ENCODE measurements around the gene KISS1. TPM values are rescaled to one million over a fixed set of nuclear protein-coding genes. Genes with fewer than 3 reads are reported as not detected.

The KISS1 gene
- total RNA-seq, 1 donor from 2014 or later, result not detected

GRCh38 chr1:204194771-204195170, 1.5 kb downstream of the KISS1 start:
- Histone ChIP-seq H3K27me3 (ENCODE audit: control insufficient read depth in 3 of 3, insufficient read depth in 3 of 3, low read length in 3 of 3) (peaks cover 5 to 32% (median 8%) of the 10 kb centered on the region in 3 donors), H3K9ac (ENCODE audit: low read depth in 1 of 3, low read length in 3 of 3) (no peak overlapping the region), H3K9me3 (ENCODE audit: control insufficient read depth in 3 of 3, low read length in 3 of 3) (no peaks in the 10 kb centered on the region), H3K4me3 (ENCODE audit: low read length in 3 of 3) (no peak overlapping the region), H3K27ac (ENCODE audit: low read depth, low read length) (no peak overlapping the region), H3K36me3 (ENCODE audit: control insufficient read depth in 3 of 3, insufficient read depth in 3 of 3, low read length in 3 of 3) (no peaks in the 10 kb centered on the region), H3K4me1 (ENCODE audit: control insufficient read depth in 3 of 3, insufficient read depth in 3 of 3, low read length in 3 of 3) (peaks cover 20 to 43% (median 25%) of the 10 kb centered on the region in 3 donors)

- Histone ChIP-seq H3K27ac (ENCODE audit: low read depth, low read length) (no peak overlapping the region), H3K4me1 (ENCODE audit: control insufficient read depth in 3 of 3, insufficient read depth in 3 of 3, low read length in 3 of 3) (peaks cover 13 to 36% (median 19%) of the 10 kb centered on the region in 3 donors), H3K4me3 (ENCODE audit: low read length in 3 of 3) (no peak overlapping the region), H3K9ac (ENCODE audit: low read depth in 1 of 3, low read length in 3 of 3) (no peak overlapping the region), H3K9me3 (ENCODE audit: control insufficient read depth in 3 of 3, low read length in 3 of 3) (no peaks in the 10 kb centered on the region), H3K36me3 (ENCODE audit: control insufficient read depth in 3 of 3, insufficient read depth in 3 of 3, low read length in 3 of 3) (no peaks in the 10 kb centered on the region), H3K27me3 (ENCODE audit: control insufficient read depth in 3 of 3, insufficient read depth in 3 of 3, low read length in 3 of 3) (peaks cover 12 to 39% (median 12%) of the 10 kb centered on the region in 3 donors)
These were observed 2.2 kb downstream of the KISS1 start for GRCh38 chr1:204194080-204194479.

- H3K4me3 ChIP-seq (ENCODE audit: low read length in 3 of 3), result no peak overlapping the region
- no peaks in the 10 kb centered on the region for H3K36me3 ChIP-seq (ENCODE audit: control insufficient read depth in 3 of 3, insufficient read depth in 3 of 3, low read length in 3 of 3)
- no peaks in the 10 kb centered on the region for H3K9me3 ChIP-seq (ENCODE audit: control insufficient read depth in 3 of 3, low read length in 3 of 3)
- peaks cover 19 to 51% (median 20%) of the 10 kb centered on the region in 3 donors for H3K27me3 ChIP-seq (ENCODE audit: control insufficient read depth in 3 of 3, insufficient read depth in 3 of 3, low read length in 3 of 3)
- peaks cover 2 to 23% (median 7%) of the 10 kb centered on the region in 3 donors for H3K4me1 ChIP-seq (ENCODE audit: control insufficient read depth in 3 of 3, insufficient read depth in 3 of 3, low read length in 3 of 3)
- H3K27ac ChIP-seq (ENCODE audit: low read depth, low read length), result no peak overlapping the region
- no peak overlapping the region for H3K9ac ChIP-seq (ENCODE audit: low read depth in 1 of 3, low read length in 3 of 3)
These were observed 3.5 kb downstream of the KISS1 start for GRCh38 chr1:204192589-204193352.

- Histone ChIP-seq H3K27ac (ENCODE audit: low read depth, low read length) (no peak overlapping the region), H3K9ac (ENCODE audit: low read depth in 1 of 3, low read length in 3 of 3) (no peak overlapping the region), H3K27me3 (ENCODE audit: control insufficient read depth in 3 of 3, insufficient read depth in 3 of 3, low read length in 3 of 3) (peaks cover 26 to 57% (median 27%) of the 10 kb centered on the region in 3 donors), H3K36me3 (ENCODE audit: control insufficient read depth in 3 of 3, insufficient read depth in 3 of 3, low read length in 3 of 3) (no peaks in the 10 kb centered on the region), H3K9me3 (ENCODE audit: control insufficient read depth in 3 of 3, low read length in 3 of 3) (no peaks in the 10 kb centered on the region), H3K4me1 (ENCODE audit: control insufficient read depth in 3 of 3, insufficient read depth in 3 of 3, low read length in 3 of 3) (peaks cover 2 to 19% (median 7%) of the 10 kb centered on the region in 3 donors), H3K4me3 (ENCODE audit: low read length in 3 of 3) (no peak overlapping the region)
These were observed 4.2 kb downstream of the KISS1 start for GRCh38 chr1:204192046-204192445.

GRCh38 chr1:204191456-204191855, 4.8 kb downstream of the KISS1 start:
- peaks cover 2 to 19% (median 7%) of the 10 kb centered on the region in 3 donors for H3K4me1 ChIP-seq (ENCODE audit: control insufficient read depth in 3 of 3, insufficient read depth in 3 of 3, low read length in 3 of 3)
- no peak overlapping the region for H3K4me3 ChIP-seq (ENCODE audit: low read length in 3 of 3)
- no peaks in the 10 kb centered on the region for H3K36me3 ChIP-seq (ENCODE audit: control insufficient read depth in 3 of 3, insufficient read depth in 3 of 3, low read length in 3 of 3)
- H3K27me3 ChIP-seq (ENCODE audit: control insufficient read depth in 3 of 3, insufficient read depth in 3 of 3, low read length in 3 of 3), result peaks cover 27 to 56% (median 29%) of the 10 kb centered on the region in 3 donors
- H3K9me3 ChIP-seq (ENCODE audit: control insufficient read depth in 3 of 3, low read length in 3 of 3), result no peaks in the 10 kb centered on the region
- no peak overlapping the region for H3K9ac ChIP-seq (ENCODE audit: low read depth in 1 of 3, low read length in 3 of 3)
- no peak overlapping the region for H3K27ac ChIP-seq (ENCODE audit: low read depth, low read length)

- Histone ChIP-seq H3K9me3 (ENCODE audit: control insufficient read depth in 3 of 3, low read length in 3 of 3) (no peaks in the 10 kb centered on the region), H3K4me3 (ENCODE audit: low read length in 3 of 3) (no peak overlapping the region), H3K27ac (ENCODE audit: low read depth, low read length) (no peak overlapping the region), H3K4me1 (ENCODE audit: control insufficient read depth in 3 of 3, insufficient read depth in 3 of 3, low read length in 3 of 3) (peaks cover 2 to 19% (median 7%) of the 10 kb centered on the region in 3 donors), H3K9ac (ENCODE audit: low read depth in 1 of 3, low read length in 3 of 3) (no peak overlapping the region), H3K27me3 (ENCODE audit: control insufficient read depth in 3 of 3, insufficient read depth in 3 of 3, low read length in 3 of 3) (peaks cover 27 to 55% (median 29%) of the 10 kb centered on the region in 3 donors), H3K36me3 (ENCODE audit: control insufficient read depth in 3 of 3, insufficient read depth in 3 of 3, low read length in 3 of 3) (no peaks in the 10 kb centered on the region)
These were observed 5.8 kb downstream of the KISS1 start for GRCh38 chr1:204190212-204191211.

- H3K4me3 ChIP-seq (ENCODE audit: low read length in 3 of 3), result no peak overlapping the region
- H3K27me3 ChIP-seq (ENCODE audit: control insufficient read depth in 3 of 3, insufficient read depth in 3 of 3, low read length in 3 of 3), result peaks cover 22 to 42% (median 29%) of the 10 kb centered on the region in 3 donors
- no peak overlapping the region for H3K27ac ChIP-seq (ENCODE audit: low read depth, low read length)
- H3K36me3 ChIP-seq (ENCODE audit: control insufficient read depth in 3 of 3, insufficient read depth in 3 of 3, low read length in 3 of 3), result no peaks in the 10 kb centered on the region
- H3K9ac ChIP-seq (ENCODE audit: low read depth in 1 of 3, low read length in 3 of 3), result no peak overlapping the region
- H3K9me3 ChIP-seq (ENCODE audit: control insufficient read depth in 3 of 3, low read length in 3 of 3), result no peaks in the 10 kb centered on the region
- H3K4me1 ChIP-seq (ENCODE audit: control insufficient read depth in 3 of 3, insufficient read depth in 3 of 3, low read length in 3 of 3), result peaks cover 2 to 19% (median 7%) of the 10 kb centered on the region in 3 donors
These were observed 7.2 kb downstream of the KISS1 start for GRCh38 chr1:204188959-204189639.

GRCh38 chr1:204186597-204186996, 9.7 kb downstream of the KISS1 start:
- H3K27me3 ChIP-seq (ENCODE audit: control insufficient read depth in 3 of 3, insufficient read depth in 3 of 3, low read length in 3 of 3), result peaks cover 19 to 33% (median 29%) of the 10 kb centered on the region in 3 donors

GRCh38 chr1:204181116-204181515, 15.2 kb downstream of the KISS1 start:
- no peaks in the 10 kb centered on the region for H3K9me3 ChIP-seq (ENCODE audit: control insufficient read depth in 3 of 3, low read length in 3 of 3)
- no peak overlapping the region for H3K9ac ChIP-seq (ENCODE audit: low read depth in 1 of 3, low read length in 3 of 3)
- no peaks in the 10 kb centered on the region for H3K36me3 ChIP-seq (ENCODE audit: control insufficient read depth in 3 of 3, insufficient read depth in 3 of 3, low read length in 3 of 3)
- no peak overlapping the region for H3K4me3 ChIP-seq (ENCODE audit: low read length in 3 of 3)
- H3K4me1 ChIP-seq (ENCODE audit: control insufficient read depth in 3 of 3, insufficient read depth in 3 of 3, low read length in 3 of 3), result no peaks in the 10 kb centered on the region
- no peak overlapping the region for H3K27ac ChIP-seq (ENCODE audit: low read depth, low read length)
- H3K27me3 ChIP-seq (ENCODE audit: control insufficient read depth in 3 of 3, insufficient read depth in 3 of 3, low read length in 3 of 3), result peaks cover 0 to 23% (median 8%) of the 10 kb centered on the region in 3 donors

More at GRCh38 chr1:204186597-204186996, 9.7 kb downstream of the KISS1 start:
- H3K9me3 ChIP-seq (ENCODE audit: control insufficient read depth in 3 of 3, low read length in 3 of 3), result no peaks in the 10 kb centered on the region
- no peak overlapping the region for H3K27ac ChIP-seq (ENCODE audit: low read depth, low read length)
- no peaks in the 10 kb centered on the region for H3K36me3 ChIP-seq (ENCODE audit: control insufficient read depth in 3 of 3, insufficient read depth in 3 of 3, low read length in 3 of 3)
- no peak overlapping the region for H3K9ac ChIP-seq (ENCODE audit: low read depth in 1 of 3, low read length in 3 of 3)
- H3K4me1 ChIP-seq (ENCODE audit: control insufficient read depth in 3 of 3, insufficient read depth in 3 of 3, low read length in 3 of 3), result peaks cover 1 to 10% (median 2%) of the 10 kb centered on the region in 3 donors
- H3K4me3 ChIP-seq (ENCODE audit: low read length in 3 of 3), result no peak overlapping the region
